Astrocyte of the hippocampus (primary cell): Measurements from ENCODE around the gene SAMMSON.

Source experiments
- DNase-seq: peaks from one replicate; pipeline ENCODE4 v3.0.0; 2011; ENCODE audit warnings: low read depth, low spot score

The SAMMSON gene

DNA sequence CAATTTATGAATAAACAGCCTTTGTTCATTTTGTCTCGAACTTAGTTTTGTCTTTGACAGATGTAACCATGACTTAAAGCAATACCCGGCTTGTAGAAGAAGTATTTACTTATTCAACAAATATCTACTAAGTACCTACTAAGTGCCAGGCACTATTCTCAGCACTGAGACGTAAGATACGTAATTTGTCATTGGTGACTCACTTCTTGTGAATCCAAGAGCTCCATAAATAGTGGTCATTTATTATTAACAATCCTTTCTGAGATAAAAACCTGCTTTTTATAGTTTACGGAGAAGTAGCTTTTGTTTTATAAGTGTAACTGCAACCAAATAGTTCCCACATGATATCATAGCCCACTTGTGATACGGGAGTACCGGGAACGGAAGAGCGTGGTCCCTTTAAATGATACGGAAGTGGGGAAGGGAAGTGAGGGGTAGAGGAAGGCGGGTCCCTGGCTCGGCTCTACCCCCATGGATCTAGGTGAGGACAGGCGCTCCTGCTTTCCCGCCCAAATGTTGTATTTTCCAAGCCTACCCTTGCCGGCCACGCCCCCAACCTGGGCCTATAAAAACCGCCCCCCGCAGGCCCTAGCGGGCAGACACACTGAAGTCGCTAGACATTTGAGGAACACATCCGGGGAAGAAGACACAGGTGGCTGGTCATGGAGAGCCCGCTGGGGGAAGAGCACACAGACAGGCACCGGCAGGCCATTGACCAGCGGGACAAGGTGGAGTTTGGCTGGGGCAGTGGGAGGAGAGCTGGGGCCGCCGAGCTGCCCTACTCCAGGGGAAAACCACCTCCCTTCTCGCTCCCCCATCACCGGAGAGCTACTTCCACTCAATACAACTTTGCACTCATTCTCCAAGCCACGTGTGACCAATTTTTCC, at the start of gene SAMMSON:
SAMMSON (plus strand) TSS at position 594 of the 888 bp plus-strand sequence.
- peak; percentile 18 for DNase-seq

DNA sequence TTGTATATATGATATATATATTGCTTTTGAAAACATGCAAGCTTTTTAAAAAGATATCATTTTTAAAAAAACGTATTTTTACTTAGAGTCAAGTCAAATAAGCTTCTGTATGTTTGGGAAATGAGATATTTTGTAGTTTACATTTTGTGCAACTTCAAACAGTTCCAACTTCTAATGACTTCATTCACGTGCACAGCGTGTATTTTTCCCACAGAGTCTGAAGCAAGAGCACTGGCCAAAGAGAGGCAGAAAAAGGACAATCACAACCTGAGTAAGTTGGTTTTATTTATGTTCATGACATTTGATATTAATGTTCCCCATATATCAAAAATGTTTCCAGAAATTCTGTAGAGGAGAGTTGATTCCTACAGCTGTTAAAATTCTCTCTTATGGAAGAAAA, 47.9 kb upstream of the SAMMSON start:
- DNase-seq = no peak

DNA sequence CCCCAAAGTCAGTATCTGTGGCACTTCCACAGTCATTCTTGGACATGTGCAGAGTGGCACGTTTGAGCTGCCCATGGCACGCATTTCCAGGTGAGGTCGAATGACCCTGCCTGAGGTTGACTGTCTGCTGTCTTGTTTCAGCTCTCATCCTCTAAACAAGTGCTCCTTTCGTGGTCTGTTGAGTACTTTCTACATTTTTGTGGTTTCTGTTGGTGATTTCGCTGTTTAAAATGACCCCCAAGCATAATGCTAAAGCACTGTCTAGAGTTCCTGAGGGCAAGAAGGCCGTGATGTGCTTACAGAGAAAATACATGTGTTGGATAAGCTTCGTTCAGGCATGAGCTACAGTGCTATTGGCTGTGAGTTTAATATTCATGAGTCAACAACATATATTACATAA, 40.0 kb upstream of the SAMMSON start:
- DNase-seq = no peak

DNA sequence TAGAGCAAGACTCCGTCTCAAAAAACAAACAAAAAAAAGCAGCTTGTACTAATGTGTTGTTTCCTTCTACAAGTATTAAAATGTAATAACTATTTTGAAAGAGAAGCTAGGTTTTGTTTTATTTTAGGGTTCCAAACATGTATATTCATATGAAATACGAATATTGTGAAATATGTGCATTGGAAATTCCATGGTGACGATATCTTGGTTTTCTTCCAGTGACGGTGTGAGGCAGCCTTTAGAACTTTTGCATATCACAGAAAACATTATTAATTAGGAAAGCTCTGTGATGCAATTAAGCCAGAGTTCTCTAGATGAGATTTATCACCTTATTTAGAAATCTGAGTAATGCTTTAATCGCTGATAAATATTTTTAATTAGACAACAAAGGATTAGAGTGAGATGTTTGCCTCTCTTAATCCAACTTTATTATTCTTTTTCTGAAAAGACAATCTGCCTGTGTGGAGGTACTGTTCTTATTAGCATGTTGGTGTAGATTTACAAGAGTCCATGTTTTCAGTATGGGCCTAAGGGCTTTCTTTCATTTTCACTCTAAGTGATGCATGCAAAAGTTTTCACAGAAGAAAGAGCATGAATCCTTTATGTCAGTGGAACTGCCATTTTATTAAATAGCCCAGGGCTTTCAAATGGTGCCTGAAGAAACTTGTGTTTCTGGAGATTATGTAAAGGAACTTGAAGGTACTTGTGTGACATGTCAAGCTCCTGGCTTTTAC, 37.7 kb upstream of the SAMMSON start:
- no peak for DNase-seq

DNA sequence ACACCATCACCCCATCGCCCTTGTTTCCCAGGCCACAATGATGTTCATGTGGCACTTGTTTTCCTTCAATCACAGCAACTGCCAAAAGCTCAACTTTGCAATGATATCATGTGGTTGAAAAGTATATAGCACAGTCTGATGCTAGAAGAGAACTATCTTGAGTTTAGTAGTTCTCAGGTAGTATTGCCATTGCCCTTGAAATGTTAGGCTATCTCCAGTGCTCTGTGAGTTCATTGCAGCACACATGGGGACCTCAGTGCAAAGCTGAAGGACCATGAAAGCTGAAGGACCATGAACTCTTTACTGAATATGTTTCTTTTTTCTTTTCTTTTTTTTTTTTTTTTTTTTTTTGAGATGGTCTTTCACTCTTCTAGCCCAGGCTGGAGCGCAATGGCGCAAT, 35.9 kb upstream of the SAMMSON start:
- no peak for DNase-seq

DNA sequence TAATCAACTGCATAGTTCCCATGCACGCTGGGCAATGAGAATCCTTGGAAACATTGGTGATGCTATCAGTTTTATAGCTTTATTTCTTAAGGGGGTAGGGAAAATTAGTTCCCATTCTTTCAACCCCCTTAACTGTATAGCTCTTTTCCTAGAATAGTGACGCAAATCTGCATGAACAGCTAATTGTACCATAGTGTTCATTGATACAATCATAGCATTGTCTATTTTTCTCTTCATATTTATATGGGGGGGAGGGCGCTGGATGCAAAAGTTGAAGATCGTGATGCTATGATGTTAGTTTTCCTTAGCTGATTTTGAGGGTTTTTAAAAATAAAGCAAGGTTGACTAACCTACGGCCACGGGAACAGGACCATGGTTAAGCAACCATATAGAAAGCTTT, 32.4 kb upstream of the SAMMSON start:
- DNase-seq = no peak

DNA sequence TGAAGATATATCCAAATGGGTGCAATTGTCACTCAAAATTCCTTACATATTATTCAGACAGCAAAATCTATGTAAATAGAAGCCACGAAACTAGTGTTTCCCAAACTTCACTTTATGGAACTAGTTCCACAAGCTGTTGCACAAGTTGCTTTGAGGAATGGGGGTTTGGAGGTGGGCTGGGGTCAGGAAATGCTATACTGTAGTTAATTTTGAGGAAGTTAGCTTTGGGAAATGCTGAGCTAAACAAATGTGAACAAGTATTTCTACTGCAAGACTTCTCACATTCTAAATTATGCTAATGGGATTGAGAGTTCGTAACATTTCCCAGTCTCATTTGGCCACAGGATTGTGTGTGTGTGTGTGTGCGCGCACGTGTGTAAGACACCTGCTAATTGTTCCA, 28.7 kb upstream of the SAMMSON start:
- DNase-seq = no peak

DNA sequence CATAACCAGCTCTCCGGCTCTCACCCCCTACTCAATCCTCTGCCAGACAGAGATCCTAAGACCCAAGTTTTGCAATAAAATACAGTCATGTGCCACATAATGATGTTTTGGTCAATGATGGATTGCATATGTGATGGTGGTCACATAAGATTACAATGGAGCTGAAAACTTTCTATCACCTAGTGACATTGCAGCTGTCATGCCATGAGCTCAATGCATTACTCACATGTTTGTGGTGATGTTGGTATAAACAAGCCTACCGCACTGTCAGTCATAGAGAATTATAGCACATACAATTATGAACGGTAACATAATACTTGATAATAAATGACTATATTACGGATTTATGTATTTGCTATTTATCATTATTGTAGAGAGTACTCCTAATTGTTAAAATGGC, 26.9 kb upstream of the SAMMSON start:
- DNase-seq = no peak

DNA sequence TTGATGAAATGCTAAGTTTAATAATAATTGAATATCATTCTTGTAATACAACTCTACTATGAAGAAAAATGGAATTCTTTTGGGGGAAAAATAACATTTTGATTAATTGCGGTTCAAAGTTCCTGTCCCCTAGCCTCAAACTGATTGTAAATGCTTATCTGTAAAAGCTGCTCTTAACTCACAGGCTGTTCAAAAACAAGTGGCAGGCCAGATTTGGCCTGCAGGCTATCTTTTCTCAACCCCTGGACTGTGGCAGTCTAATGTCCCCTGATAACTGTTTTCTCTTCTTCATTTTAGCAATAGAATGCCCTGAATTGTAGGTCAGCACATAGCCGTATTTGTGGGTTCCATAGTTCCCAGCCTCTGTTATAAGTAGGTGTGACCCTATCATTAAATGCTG, 23.5 kb upstream of the SAMMSON start:
- DNase-seq = no peak

DNA sequence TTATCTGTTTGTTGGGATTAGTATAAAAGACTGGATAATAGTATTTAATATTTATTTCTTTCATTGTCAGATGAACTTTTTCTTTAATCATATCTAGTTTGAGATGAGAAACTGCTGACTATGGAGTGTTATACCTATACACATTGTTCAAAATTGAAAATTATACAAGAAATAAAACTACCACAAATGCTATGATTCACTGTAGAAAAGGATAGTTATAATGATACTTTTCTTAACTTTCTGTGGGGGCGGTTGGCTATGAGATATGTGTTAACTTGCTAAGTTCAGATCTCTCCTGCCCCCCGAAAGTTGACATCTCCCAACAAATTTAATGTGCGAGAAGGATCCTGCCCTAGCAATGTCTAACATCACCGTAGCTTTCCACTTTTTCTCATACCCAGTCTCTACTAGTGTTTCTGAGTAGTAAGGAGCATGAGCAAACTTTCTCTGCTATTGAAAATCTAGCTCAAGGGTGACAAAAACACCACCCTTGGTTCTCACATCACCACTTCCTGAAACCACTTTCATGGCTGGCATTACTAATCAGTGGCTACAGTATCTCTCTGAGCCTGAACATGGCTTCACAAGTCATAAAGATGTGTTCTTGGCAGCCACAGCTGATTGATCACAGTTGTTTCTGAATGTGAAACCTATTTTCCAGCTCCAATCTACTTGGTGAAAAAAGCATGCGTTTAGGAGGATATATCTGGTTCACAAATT, 15.8 kb upstream of the SAMMSON start:
- DNase-seq = no peak

DNA sequence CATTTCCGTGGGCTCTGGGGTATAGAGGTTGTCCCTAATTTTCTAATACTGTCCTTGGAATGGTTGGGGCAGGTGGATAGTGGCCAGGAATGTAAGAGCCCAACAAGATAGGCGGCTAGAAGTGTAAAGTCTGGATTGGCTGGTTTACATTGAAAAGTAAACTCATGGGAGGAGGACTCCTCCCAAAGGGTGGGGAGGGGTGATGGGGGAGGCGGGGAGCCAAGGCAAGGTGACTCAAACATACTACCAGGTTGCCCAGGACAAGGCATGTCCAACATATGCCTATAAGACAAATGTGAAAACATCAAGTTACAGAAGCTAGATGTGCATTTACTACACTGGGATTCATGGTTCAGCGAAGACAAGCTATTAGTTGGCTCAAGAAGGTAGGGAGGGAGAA, 14.3 kb upstream of the SAMMSON start:
- DNase-seq = no peak

DNA sequence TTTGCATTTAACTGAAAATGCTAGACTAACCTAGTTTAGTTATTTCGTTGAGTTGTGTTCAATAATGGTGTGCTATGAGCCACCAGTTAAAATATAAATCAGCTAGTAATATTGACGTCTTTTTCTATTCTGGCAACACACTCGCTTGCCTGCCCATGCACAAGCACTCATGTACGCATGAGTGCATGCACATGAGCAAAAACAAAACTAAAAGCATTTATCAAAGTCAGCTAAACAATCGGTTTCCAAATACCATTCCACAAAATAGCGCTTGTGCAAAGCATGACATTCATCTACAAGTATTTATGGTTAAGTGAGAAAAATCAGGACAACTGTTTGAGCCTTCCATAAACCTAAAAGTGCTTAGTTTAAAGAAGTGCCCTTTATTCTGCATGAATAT, 13.1 kb upstream of the SAMMSON start:
- peak; percentile 37 for DNase-seq

DNA sequence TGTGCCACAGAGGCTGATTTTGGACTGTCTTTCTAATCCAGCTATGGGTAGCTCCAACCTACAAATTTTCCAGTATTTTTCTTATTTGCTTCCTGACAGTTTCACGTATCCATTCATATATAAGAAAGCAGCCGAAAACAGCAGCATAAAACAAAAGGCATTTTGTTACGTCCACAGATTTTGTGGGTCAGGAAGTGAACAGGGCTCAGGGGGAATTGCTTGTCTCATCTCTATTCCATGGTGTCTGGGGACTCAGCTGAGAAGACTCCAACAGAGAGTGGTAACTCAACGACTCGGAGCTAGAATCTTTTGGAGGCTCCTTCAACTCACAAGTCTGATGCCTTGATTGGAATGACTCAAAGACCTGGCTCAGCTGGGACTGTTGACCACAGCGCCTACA, 11.7 kb upstream of the SAMMSON start:
- DNase-seq = no peak

DNA sequence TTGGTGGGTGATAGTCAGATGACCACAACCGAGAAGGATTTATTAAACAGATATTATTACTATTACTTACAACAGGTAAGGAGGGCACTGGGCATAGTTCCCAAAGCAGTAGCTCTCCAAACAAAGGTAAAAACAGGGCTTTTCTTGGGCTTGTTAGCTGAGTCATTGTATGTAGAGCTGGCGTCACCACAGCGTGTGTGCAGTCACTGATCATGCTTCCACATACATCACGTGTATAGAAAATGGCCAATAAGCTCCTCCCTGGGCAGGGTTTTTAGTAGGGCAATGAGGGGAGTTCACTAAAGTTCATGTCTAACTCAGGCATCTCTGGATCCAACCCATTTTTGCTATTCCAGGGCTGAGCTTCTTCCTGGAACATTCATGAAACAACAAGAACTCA, 5.8 kb upstream of the SAMMSON start:
- no peak for DNase-seq

DNA sequence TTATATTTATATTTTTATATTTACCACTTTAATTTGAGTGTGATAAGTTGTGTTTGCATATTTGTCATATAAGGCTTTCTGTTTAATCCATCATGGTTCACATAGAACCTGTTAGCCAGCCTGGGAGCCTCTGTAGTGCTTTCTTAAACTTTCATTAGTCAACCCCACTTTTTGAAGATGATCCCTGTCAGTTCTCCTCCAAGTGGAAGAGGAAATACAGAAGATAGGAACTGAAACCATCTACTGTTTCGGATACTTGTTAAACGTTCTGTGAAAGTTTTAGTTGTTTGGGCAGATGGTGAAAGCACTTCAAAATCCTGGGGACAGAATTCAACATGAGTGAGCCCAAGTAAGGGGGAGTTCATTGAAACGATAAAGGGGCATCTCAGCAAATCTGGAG, 4.6 kb upstream of the SAMMSON start:
- no peak for DNase-seq

DNA sequence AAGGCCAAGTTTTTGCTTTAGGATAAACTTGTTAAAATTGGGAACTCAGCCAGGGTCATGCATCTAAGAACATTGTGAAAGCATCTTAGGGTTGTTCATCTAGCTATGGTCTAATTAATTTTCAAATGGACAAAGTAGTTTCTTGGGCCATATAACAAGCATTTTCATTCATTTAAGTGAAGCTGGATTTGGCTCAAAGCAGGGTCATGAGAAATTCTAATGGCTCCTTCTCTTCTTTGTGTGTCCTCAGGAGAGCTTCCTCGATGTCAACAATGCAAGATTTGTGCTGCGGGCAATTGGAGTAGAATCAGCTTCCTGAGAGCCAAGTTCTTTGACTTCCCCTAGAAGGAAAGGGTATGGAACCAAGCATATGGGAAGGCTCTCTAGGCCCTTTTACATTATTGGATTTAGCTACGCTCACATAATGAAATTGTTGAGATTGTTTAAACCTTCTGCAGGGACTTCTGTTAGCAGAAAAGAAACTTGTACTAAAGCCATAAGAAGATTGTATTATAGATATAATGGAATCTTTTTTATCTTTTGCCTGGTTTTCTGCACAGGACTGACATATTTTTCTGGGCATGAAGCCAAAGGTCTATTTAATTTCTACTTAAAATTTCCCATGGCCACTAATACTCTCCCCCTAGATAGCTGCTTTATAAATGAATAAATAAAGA, 1.8 kb upstream of the SAMMSON start:
- DNase-seq = no peak

DNA sequence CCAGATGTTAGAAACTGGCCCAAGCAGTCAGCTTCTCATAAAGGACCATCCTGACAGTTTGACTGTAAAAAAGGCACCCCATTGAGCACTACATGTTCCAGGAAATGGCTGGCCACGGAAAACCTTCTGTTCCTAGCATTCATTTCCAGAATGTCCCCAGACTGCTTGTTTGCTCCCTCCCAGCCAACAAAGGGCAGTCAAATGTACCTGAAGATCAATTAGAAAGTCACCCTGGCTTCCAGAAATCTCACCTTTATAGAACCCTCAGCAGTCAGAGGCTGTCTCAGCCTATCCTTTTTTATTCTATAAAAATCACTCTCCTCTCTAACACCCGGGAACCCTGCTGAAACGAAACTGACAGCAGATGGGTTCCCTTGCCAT, 784 bp upstream of the SAMMSON start:
- DNase-seq = no peak

DNA sequence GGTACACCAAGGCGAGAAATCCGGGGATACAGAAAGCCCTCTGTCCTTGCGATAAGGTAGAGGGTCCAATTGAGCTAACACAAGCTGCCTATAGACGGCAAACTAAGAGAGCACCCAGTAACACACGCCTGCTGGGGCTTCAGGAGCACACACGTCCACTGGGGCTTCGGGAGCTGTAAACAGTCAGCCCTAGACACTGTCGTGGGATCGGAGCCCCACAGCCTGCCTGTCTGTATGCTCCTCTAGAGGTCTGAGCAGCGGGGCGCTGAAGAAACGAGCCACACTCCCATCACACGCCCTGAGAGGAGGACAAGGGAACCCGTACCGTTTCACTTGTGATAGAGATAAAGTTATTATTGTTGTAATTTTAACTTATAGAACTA, 486 bp downstream of the SAMMSON start:
- no peak for DNase-seq

DNA sequence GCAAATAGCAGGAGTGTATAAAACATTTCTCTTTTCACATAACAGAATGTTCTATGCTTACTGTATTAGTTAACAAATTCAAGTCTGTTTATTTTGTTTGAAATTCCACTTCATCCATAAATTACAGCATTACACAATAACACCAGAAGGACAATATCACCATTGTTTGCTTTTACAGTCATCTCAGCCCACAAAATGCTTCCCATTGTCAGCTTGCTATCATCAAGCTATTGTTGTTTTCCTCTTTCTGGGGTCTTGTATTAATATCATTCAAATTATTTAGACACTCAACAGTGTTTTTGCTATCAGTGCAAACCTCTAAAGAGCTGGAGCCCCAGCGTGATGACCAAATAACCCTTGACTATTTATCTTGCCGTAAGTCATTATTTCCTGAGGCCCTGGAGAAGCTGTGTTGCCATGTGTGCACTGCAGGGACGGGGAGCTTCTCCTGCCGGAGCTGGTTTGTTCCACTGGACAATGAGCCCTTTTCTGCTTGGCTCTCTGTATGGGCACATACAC, 1.1 kb downstream of the SAMMSON start:
- no peak for DNase-seq

DNA sequence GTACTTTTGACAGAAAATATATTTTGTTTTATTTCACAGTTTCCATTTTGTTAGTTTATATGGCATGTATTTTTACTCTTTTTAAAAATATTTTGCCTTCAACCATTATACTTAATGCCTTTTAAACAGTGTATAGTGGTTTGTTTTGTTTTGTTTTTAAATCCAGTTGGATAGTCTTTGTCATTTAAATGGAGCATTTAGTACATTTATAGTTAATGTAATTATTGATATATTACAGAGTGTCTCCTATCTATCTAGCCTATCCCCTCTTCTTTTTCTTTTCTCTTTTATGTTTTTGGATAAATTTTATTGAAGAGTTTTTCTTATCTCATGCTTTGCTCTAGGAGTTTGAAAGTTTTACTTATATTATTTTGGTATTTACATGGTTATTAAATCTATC, 3.6 kb downstream of the SAMMSON start:
- DNase-seq = no peak

DNA sequence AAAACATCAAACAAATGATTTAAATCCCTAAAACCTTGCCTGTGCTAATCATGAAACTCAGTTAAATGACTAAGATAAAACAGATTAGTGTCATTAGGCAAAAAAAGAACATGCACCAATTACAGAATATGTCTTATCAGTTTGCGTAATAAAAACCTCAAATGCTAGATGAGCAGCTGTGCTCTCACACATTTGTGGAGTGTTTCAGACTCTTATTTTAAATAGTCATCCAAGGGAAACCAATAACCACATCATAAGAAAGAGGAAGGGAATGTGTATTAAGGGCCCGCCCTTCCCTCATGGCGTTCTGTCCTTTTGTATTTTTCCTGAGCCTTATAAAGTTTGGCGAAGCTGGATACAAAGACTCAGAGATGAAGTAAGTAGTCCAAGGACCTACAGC, 6.6 kb downstream of the SAMMSON start:
- DNase-seq = no peak

DNA sequence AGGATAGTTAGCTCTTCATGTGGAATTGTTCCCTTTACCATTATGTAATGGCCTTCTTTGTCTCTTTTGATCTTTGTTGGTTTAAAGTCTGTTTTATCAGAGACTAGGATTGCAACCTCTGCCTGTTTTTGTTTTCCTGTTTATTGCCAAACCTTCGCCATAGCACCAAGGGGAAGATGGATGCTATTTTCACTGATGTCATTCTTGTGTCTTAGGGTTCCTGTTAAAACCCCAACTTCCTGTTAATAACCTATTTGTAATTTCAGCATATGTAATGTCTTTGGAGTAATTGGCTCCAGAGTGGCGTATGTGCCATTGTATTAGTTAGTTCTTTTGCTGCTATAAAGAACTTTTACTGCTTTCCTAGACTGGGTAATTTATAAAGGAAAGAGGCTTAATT, 10.8 kb downstream of the SAMMSON start:
- no peak for DNase-seq
